ENCODE data around the gene LDHA. TPM values are rescaled to one million over a fixed set of nuclear protein-coding genes. Genes with fewer than 3 reads are reported as not detected.

LDHA gene
- total and polyA plus RNA-seq, 2 of the 13 experiments (the other 11 are each of a cell fraction or from before 2014, with no cell fraction given), result 805 to 1,547 TPM

DNA sequence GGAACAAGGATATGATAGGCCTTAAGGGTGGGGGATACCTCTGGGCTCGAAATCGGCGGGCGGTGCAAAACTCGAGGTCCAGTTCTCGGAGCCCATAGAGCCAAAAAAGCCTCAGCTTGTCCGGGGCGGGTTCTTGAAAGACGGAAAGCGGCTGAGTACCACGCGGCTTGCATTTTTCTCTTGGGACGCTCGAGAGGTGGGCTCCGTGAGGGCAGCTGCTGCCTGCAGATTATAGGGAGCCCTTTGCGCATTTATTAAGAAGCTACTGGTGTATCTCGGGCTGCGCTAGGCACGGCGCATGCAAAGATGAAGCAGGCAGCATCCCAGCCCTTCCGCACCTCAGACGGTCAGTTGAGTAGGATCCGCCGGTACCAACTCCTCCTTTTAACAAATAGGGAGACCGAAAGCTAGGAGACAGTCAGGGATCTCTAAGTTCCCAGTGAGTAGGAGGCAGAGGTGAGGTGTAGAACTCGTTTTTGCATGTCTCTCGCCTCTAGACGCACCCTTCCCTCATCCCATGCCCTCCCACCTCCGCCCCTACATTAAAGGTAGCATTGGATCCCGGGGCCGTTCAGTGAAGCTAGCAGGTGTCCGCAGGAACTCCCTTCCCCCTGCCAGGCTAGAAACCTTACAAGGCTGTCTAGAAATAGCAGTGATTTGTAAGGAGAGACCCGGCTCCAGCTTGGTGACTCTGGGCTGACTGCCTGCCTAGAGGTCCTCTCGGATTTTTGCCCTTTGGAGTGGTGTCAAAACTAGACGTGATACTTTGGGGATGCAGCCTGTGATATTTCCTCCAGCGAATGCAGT, 768 bp downstream of the LDHA start:
- CTCF ChIA-PET (ENCODE audit: low intra/inter-chr PET ratio, low total read pairs), result no interaction called here
- Histone ChIP-seq H3K9ac (ENCODE audit: insufficient read depth, low read depth, low read length) (peak overlapping the region; percentile 97), H2AFZ (ENCODE audit: low read length) (no peak overlapping the region), H3K27me3 (ENCODE audit: control insufficient read depth in 1 of 2, insufficient read depth in 2 of 2, low read length in 2 of 2) (no peaks in the 10 kb centered on the region; a peak in 1 of 5 replicates), H3K79me2 (ENCODE audit: insufficient read depth, low read length) (peaks cover 57% of the 10 kb centered on the region), H4K20me1 (ENCODE audit: insufficient read depth, low read length) (peaks cover 52% of the 10 kb centered on the region), H3K27ac (ENCODE audit: extremely low read length, insufficient read depth, low read length) (peak overlapping the region; percentile 83), H3K9me3 (ENCODE audit: low read length) (no peaks in the 10 kb centered on the region), H3K4me3 (replicated peaks in 1 of 3; ENCODE audit: insufficient read depth in 1 of 3, low read depth in 2 of 3, low read length in 3 of 3) (peak overlapping the region; percentile 83 to 97 (median 87)), H3K4me1 (ENCODE audit: insufficient read depth, low read length) (peaks cover 64% of the 10 kb centered on the region), H3K4me2 (ENCODE audit: low read depth, low read length) (peak overlapping the region; percentile 96), H3K36me3 (replicated peaks in 1 of 2; ENCODE audit: control insufficient read depth in 1 of 2, insufficient read depth in 2 of 2, low read length in 2 of 2) (peaks cover 6 to 36% of the 10 kb centered on the region in 2 experiments)
- no peak for DNase-seq (ENCODE audit: low spot score)
- TSS peak; percentile 73 for BruUV-seq (replicated peaks)
- no peak for ATAC-seq
- intact Hi-C loops (cut with micrococcal nuclease; ENCODE audit: unreplicated experiment) (loop anchor here (10.0 kb wide), 1 partner anchor 130 kb away; the partner anchor contains the start of gene TSG101), in situ Hi-C loops (cut with HindIII; ENCODE audit: extremely low pct_ligation_motif_present, low pct_unique_long_range_greater_than_20kb) (no loop called here)
- POLR2A ChIA-PET, result interaction anchor here (0.6 to 5.9 kb wide), 33 partner anchors 10 to 408 kb away, joined by 3 to 298 read pairs (median 4); partner anchors contain the start of genes GTF2H1, HPS5, SPTY2D1 and TSG101
- 0% methylated on average over 10 of the region's 36 CpGs for WGBS (ENCODE audit: low lambda C conversion rate)
- FAIRE-seq, result no peak
- TF ChIP-seq PHF8 (CRISPR knock-in tag; IDR thresholded peaks at IDR 0.05), result no peak
- TF ChIP-seq ZNF292 (CRISPR knock-in tag; IDR thresholded peaks at IDR 0.05; ENCODE audit: borderline replicate concordance, low read depth), result no peak
- no peak for TF ChIP-seq LBX2 (CRISPR knock-in tag; IDR thresholded peaks at IDR 0.05; ENCODE audit: borderline replicate concordance)
- TF ChIP-seq, protein P1, sequence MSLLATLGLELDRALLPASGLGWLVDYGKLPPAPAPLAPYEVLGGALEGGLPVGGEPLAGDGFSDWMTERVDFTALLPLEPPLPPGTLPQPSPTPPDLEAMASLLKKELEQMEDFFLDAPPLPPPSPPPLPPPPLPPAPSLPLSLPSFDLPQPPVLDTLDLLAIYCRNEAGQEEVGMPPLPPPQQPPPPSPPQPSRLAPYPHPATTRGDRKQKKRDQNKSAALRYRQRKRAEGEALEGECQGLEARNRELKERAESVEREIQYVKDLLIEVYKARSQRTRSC (CRISPR knock-in tag; IDR thresholded peaks at IDR 0.05; ENCODE audit: low read depth), result 0 out of 2 replicates have a peak, but pooled peaks have one; percentile 7
- TF ChIP-seq, protein P2, sequence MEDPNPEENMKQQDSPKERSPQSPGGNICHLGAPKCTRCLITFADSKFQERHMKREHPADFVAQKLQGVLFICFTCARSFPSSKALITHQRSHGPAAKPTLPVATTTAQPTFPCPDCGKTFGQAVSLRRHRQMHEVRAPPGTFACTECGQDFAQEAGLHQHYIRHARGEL (CRISPR knock-in tag; IDR thresholded peaks at IDR 0.05), result no peak
- TF ChIP-seq ZNF749 (CRISPR knock-in tag; IDR thresholded peaks at IDR 0.05; ENCODE audit: borderline replicate concordance), result no peak
- no peak for TF ChIP-seq MAF1 (CRISPR knock-in tag; IDR thresholded peaks at IDR 0.05; ENCODE audit: borderline replicate concordance)
- TF ChIP-seq CEBPB (IDR thresholded peaks at IDR 0.05; ENCODE audit: borderline replicate concordance, low read depth, low read length), result no peak
- TF ChIP-seq SMAD1 (CRISPR knock-in tag; IDR thresholded peaks at IDR 0.05; ENCODE audit: borderline replicate concordance, low read depth), result no peak
- no peak for TF ChIP-seq MIXL1 (CRISPR knock-in tag; IDR thresholded peaks at IDR 0.05)
- no peak for TF ChIP-seq ZNF350 (CRISPR knock-in tag; IDR thresholded peaks at IDR 0.05; ENCODE audit: borderline replicate concordance, low read depth)
- no peak for TF ChIP-seq PRDM4 (CRISPR knock-in tag; IDR thresholded peaks at IDR 0.05; ENCODE audit: borderline replicate concordance)
- no peak; the same call in 1 of the 2 replicates for TF ChIP-seq ZNF556 (CRISPR knock-in tag; IDR thresholded peaks at IDR 0.05; ENCODE audit: borderline replicate concordance)
- TF ChIP-seq SRF (IDR thresholded peaks at IDR 0.05; ENCODE audit: low read depth, low read length), result no peak
- 0 out of 2 replicates have a peak, but pooled peaks have one; percentile 8 for TF ChIP-seq SMYD3 (CRISPR knock-in tag; IDR thresholded peaks at IDR 0.05)
- no peak for TF ChIP-seq ZNF224 (CRISPR knock-in tag; IDR thresholded peaks at IDR 0.05)
- 0 out of 2 replicates have a peak, but pooled peaks have one; percentile 61 for TF ChIP-seq CHCHD3 (CRISPR knock-in tag; IDR thresholded peaks at IDR 0.05)
- peak; percentile 44; the same call in 1 of the 2 replicates for TF ChIP-seq ZNF724P (CRISPR knock-in tag; IDR thresholded peaks at IDR 0.05; ENCODE audit: borderline replicate concordance)
- TF ChIP-seq, protein P3, sequence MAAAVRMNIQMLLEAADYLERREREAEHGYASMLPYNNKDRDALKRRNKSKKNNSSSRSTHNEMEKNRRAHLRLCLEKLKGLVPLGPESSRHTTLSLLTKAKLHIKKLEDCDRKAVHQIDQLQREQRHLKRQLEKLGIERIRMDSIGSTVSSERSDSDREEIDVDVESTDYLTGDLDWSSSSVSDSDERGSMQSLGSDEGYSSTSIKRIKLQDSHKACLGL (CRISPR knock-in tag; IDR thresholded peaks at IDR 0.05), result no peak
